Aorta (tissue), 5 donors: Measurements from ENCODE around the gene BLOC1S5. TPM values are rescaled to one million over a fixed set of nuclear protein-coding genes. Genes with fewer than 3 reads are reported as not detected.

Experiments
- ATAC-seq: fragments of 200-7000 bp; cut with Tn5 transposase; one replicate; pipeline ENCODE4 v1.9.1; 2022; ENCODE audit warnings: moderate library complexity; ENCODE audit not compliant: low FRiP score
- DNase-seq, 2 donors: peaks; one replicate each; pipeline ENCODE4 v3.0.0-alpha.2; 2020
- H3K27ac ChIP-seq, 2 donors: one replicate each; pipeline ENCODE4 v1.5.1; 2013; ENCODE audit warnings: low read length in 2 of 2, mild to moderate bottlenecking in 2 of 2, moderate library complexity in 2 of 2, control low read depth in 1 of 2, inconsistent platforms in 1 of 2, low read depth in 1 of 2
- H3K27me3 ChIP-seq, 2 donors: one replicate each; pipeline ENCODE4 v1.6.1; 2013; ENCODE audit warnings: control low read depth in 1 of 2, low read length in 1 of 2, mild to moderate bottlenecking in 1 of 2, moderate library complexity in 1 of 2; ENCODE audit not compliant: insufficient read depth in 2 of 2, control insufficient read depth in 1 of 2
- H3K36me3 ChIP-seq, 2 donors: one replicate each; pipeline ENCODE4 v1.6.1; 2013; ENCODE audit warnings: control low read depth in 1 of 2, low read length in 1 of 2, mild to moderate bottlenecking in 1 of 2; ENCODE audit not compliant: insufficient read depth in 2 of 2, control insufficient read depth in 1 of 2
- H3K4me1 ChIP-seq, 2 donors: one replicate each; pipeline ENCODE4 v1.6.1; 2013; ENCODE audit warnings: low read length in 2 of 2, control low read depth in 1 of 2, mild to moderate bottlenecking in 1 of 2, moderate library complexity in 1 of 2; ENCODE audit not compliant: insufficient read depth in 2 of 2, control insufficient read depth in 1 of 2
- H3K4me3 ChIP-seq, 2 donors: one replicate each; pipeline ENCODE4 v1.5.1; 2013; ENCODE audit warnings: low read length in 2 of 2, control low read depth in 1 of 2, mild to moderate bottlenecking in 1 of 2
- H3K9me3 ChIP-seq: one replicate; pipeline ENCODE4 v1.6.1; 2013; ENCODE audit warnings: mild to moderate bottlenecking, low read length; ENCODE audit not compliant: control insufficient read depth
- WGBS, 2 donors: extraction: QIAGEN DNeasy Blood & Tissue Kit; methylation state at CpG; one replicate each; pipeline ENCODE4 v1.1.7; 2013; 5-methylcytosine and 5-hydroxymethylcytosine counted together
- intact Hi-C, 2 donors: fragments of 100-400 bp; cut with DNase I; formaldehyde crosslinking; loops; one replicate each; pipeline versions ENCODE4 v1.14.2 to v1.15.0; 2022
- polyA plus RNA-seq, 2 donors: library from polyadenylated mRNA; stranded (reverse); fragments of 200-250 nt; gene quantifications; one replicate each; pipeline ENCODE4 v1.2.3, GENCODE V29; 2013
- total RNA-seq, 2 donors: library from RNA; stranded (reverse); fragmentation: NEBNext Ultra II Directional; extraction: Animal tissue kit (Norgen Biotek cat#: 25700); gene quantifications; one replicate each; pipeline ENCODE4 v1.2.1, GENCODE V29; 2021
- donor health status: healthy with polysubstance abuse.
- donor health status: Bipolar disorder and iron deficiency.
- donor health status: DM: no; HTN: no; CAD: no.
- donor health status: DM: no; HTN: no; CAD: no.
- donor health status: DM: yes; HTN: yes; CAD: no.

Gene BLOC1S5
- total and polyA plus RNA-seq, 4 donors: 7.6 to 24.0 (median 9.7) TPM

GRCh38 chr6:7973584-7973983 lies 90.6 kb downstream of the BLOC1S5 start:
- DNase-seq (no peak), ATAC-seq (no peak)
- no peaks in the 10 kb centered on the region for H3K36me3 ChIP-seq
- no peak overlapping the region for H3K4me3 ChIP-seq
- H3K27ac ChIP-seq: no peak overlapping the region
- 96 to 97% methylated on average over 2 of the region's 2 CpGs for WGBS, 2 donors
- H3K4me1 ChIP-seq: peaks cover 0 to 5% of the 10 kb centered on the region in 2 donors
- H3K27me3 ChIP-seq: no peaks in the 10 kb centered on the region
- intact Hi-C loops: no loop called here
- no peaks in the 10 kb centered on the region for H3K9me3 ChIP-seq

- Histone ChIP-seq H3K4me1 (peaks cover 0 to 5% of the 10 kb centered on the region in 2 donors), H3K27ac (no peak overlapping the region), H3K27me3 (no peaks in the 10 kb centered on the region), H3K9me3 (no peaks in the 10 kb centered on the region), H3K4me3 (no peak overlapping the region), H3K36me3 (no peaks in the 10 kb centered on the region)
- DNase-seq (no peak), ATAC-seq (no peak)
- intact Hi-C loops: no loop called here
- 96 to 98% methylated on average over 2 of the region's 2 CpGs for WGBS, 2 donors
Observed at GRCh38 chr6:7971499-7971898, 92.7 kb downstream of the BLOC1S5 start.

GRCh38 chr6:7970616-7971015 lies 93.6 kb downstream of the BLOC1S5 start:
- H3K27me3 ChIP-seq: no peaks in the 10 kb centered on the region
- DNase-seq: no peak
- H3K27ac ChIP-seq: no peak overlapping the region
- H3K9me3 ChIP-seq: no peaks in the 10 kb centered on the region
- no peak overlapping the region for H3K4me3 ChIP-seq
- intact Hi-C loops: no loop called here
- no peaks in the 10 kb centered on the region for H3K36me3 ChIP-seq
- ATAC-seq: no peak
- peaks cover 0 to 5% of the 10 kb centered on the region in 2 donors for H3K4me1 ChIP-seq
- 84 to 95% methylated on average over 3 of the region's 3 CpGs for WGBS, 2 donors

Other genes starting within 250 kb of the BLOC1S5 start
- gene TXNDC5, start 153.6 kb downstream of the BLOC1S5 start, total RNA-seq: 10 to 100 TPM; 94.7 to 96.7 TPM
- 10 to 100 TPM; 62.5 to 94.0 TPM for gene TXNDC5, start 153.6 kb downstream of the BLOC1S5 start, polyA plus RNA-seq
- gene EEF1E1, start 38.2 kb upstream of the BLOC1S5 start, total RNA-seq: 10 to 100 TPM; 17.1 to 17.9 TPM
- gene EEF1E1, start 38.2 kb upstream of the BLOC1S5 start, polyA plus RNA-seq: 10 to 100 TPM; 23.2 to 39.3 TPM